ENCODE data around the gene NAV2. TPM values are rescaled to one million over a fixed set of nuclear protein-coding genes. Genes with fewer than 3 reads are reported as not detected.

The NAV2 gene
- total and polyA plus RNA-seq, 2 experiments from 2014 or later: 26.0 to 45.0 TPM

GRCh38 chr11:19774329-19774728 lies 61.7 kb downstream of the NAV2 start:
- H3K36me3 Mint-ChIP-seq (ENCODE audit: low read depth): peaks cover 21% of the 10 kb centered on the region
- Histone ChIP-seq H2AFZ (no peak overlapping the region), H3K4me1 (ENCODE audit: insufficient read depth) (peaks cover 59% of the 10 kb centered on the region), H3K27me3 (ENCODE audit: insufficient read depth) (no peaks in the 10 kb centered on the region), H3K27ac (ENCODE audit: low read depth) (no peak overlapping the region), H3K36me3 (ENCODE audit: insufficient read depth) (no peaks in the 10 kb centered on the region), H4K20me1 (replicated peaks; ENCODE audit: insufficient read depth) (no peaks in the 10 kb centered on the region), H3K9me2 (ENCODE audit: insufficient read depth) (peaks cover 10% of the 10 kb centered on the region), H3K4me2 (no peak overlapping the region), H3K4me3 (no peak overlapping the region), H3F3A (replicated peaks; ENCODE audit: low read depth) (peaks cover 3% of the 10 kb centered on the region; the same call in 1 of the 2 replicates), H3K79me2 (replicated peaks; ENCODE audit: insufficient read depth) (peaks cover 21% of the 10 kb centered on the region)
- ATAC-seq (no peak), DNase-seq (ENCODE audit: low spot score) (no peak)
- H3K4me3 Mint-ChIP-seq: no peak overlapping the region
- H3K27me3 Mint-ChIP-seq (ENCODE audit: insufficient read depth, low read depth, poor library complexity): peaks cover 27% of the 10 kb centered on the region
- no peak overlapping the region for H3K27ac Mint-ChIP-seq
- TF ChIP-seq CREB1 (CRISPR knock-in tag; IDR thresholded peaks at IDR 0.05; ENCODE audit: low read depth): no peak
- TF ChIP-seq CTCF (conservative IDR thresholded peaks at IDR 0.05; ENCODE audit: low read depth in 2 of 2): no peak
- TF ChIP-seq EZH2 (IDR thresholded peaks at IDR 0.05; ENCODE audit: low read depth, unreplicated experiment): no peak
- no peak for TF ChIP-seq NANOG (IDR thresholded peaks at IDR 0.05; ENCODE audit: borderline replicate concordance)
- no peak for TF ChIP-seq ZNF114 (CRISPR knock-in tag; IDR thresholded peaks at IDR 0.05)
- no peak for TF ChIP-seq STAT1 (IDR thresholded peaks at IDR 0.05; ENCODE audit: unreplicated experiment)
- TF ChIP-seq JUNB (IDR thresholded peaks at IDR 0.05; ENCODE audit: unreplicated experiment): no peak
- no peak for TF ChIP-seq EZH2phosphoT487 (IDR thresholded peaks at IDR 0.05; ENCODE audit: unreplicated experiment)
- TF ChIP-seq ZNF462 (CRISPR knock-in tag; IDR thresholded peaks at IDR 0.05): no peak
- TF ChIP-seq ZNF331 (CRISPR knock-in tag; IDR thresholded peaks at IDR 0.05; ENCODE audit: low read depth): no peak
- no peak for TF ChIP-seq ETS1 (IDR thresholded peaks at IDR 0.05)
- no peak for TF ChIP-seq REST (IDR thresholded peaks at IDR 0.05; ENCODE audit: unreplicated experiment)
- no peak for TF ChIP-seq POLR2AphosphoS5 (IDR thresholded peaks at IDR 0.05; ENCODE audit: low read depth)
- no peaks in the 10 kb centered on the region for H3K9me3 Mint-ChIP-seq
- H3K4me1 Mint-ChIP-seq: peaks cover 73% of the 10 kb centered on the region

Measured in GM23338 (cell line).